Activated CD4-positive, alpha-beta T cell treated with anti-CD3 and anti-CD28 coated beads, Interleukin-2, amount 10 ng/mL, durations not matched to agents 24 days and 14 days (primary cell): ENCODE measurements around the gene NT5M. TPM values are rescaled to one million over a fixed set of nuclear protein-coding genes. Genes with fewer than 3 reads are reported as not detected.

Source experiments
- DNase-seq: peaks from one replicate; pipeline ENCODE4 v3.0.0; 2022
- H3K27ac Mint-ChIP-seq: one replicate; pipeline ENCODE4 v1.8.0; 2022; ENCODE audit warnings: mild to moderate bottlenecking, mixed read lengths
- H3K27me3 Mint-ChIP-seq: one replicate; pipeline ENCODE4 v1.8.0; 2022; ENCODE audit warnings: mixed read lengths
- H3K36me3 Mint-ChIP-seq: one replicate; pipeline ENCODE4 v1.8.0; 2022; ENCODE audit warnings: low read depth, mild to moderate bottlenecking, mixed read lengths
- H3K4me1 Mint-ChIP-seq: one replicate; pipeline ENCODE4 v1.8.0; 2021; ENCODE audit warnings: mixed read lengths
- H3K4me3 Mint-ChIP-seq: one replicate; pipeline ENCODE4 v1.8.0; 2022; ENCODE audit warnings: mild to moderate bottlenecking, moderate library complexity, mixed read lengths
- H3K9me3 Mint-ChIP-seq: one replicate; pipeline ENCODE4 v1.8.0; 2021; ENCODE audit warnings: mixed read lengths
- intact Hi-C: fragments of 100-400 bp; cut with micrococcal nuclease; formaldehyde crosslinking; loops from one replicate; pipeline ENCODE4 v1.15.1; 2023
- total RNA-seq: library from RNA; stranded (reverse); gene quantifications from 2 replicates; pipeline ENCODE4 v1.2.3, GENCODE V29; 2022

NT5M gene
- total RNA-seq, 1 donor from 2014 or later = 7.1 TPM

DNA sequence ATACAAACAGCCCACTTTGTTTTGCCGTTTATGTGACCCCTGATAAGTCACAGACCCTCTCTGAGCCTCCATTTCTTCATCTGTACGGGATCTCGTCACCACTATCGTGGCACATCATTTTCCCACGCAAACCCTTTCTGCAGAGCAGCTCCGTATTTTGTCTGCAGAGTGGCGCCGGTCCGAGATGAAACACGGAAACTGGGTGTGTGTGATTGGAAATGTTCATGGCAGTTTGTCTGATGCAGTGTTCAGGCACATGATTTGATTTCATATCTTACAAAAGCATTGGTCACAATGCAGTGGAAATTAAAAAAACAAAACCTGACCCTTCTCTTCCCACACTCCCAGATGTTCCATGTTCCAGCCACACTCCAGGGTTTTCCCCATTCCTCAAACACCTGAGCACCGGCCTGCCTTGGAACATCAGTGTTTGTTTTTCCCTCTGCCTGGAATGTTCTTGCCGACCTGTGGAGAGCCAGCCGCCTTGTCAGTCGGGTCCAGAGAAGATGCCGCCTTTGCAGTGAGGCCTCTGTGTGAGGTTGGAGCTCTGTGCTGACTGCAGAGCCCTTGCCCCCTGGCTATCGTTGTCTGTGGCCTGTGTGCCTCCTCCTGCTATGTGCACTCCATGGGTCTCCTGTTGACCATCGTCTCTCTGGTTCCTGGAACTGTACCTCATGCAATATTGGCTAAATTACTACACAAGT is 39.2 kb downstream of the NT5M start:
- no peaks in the 10 kb centered on the region for H3K4me1 Mint-ChIP-seq
- H3K36me3 Mint-ChIP-seq = no peaks in the 10 kb centered on the region
- no peak overlapping the region for H3K4me3 Mint-ChIP-seq
- H3K27ac Mint-ChIP-seq = no peak overlapping the region
- DNase-seq = no peak
- no peaks in the 10 kb centered on the region for H3K9me3 Mint-ChIP-seq
- intact Hi-C loops = no loop called here
- H3K27me3 Mint-ChIP-seq = no peaks in the 10 kb centered on the region

- DNase-seq = no peak
- Mint-ChIP-seq H3K4me1 (no peaks in the 10 kb centered on the region), H3K36me3 (no peaks in the 10 kb centered on the region), H3K9me3 (no peaks in the 10 kb centered on the region), H3K27ac (no peak overlapping the region), H3K27me3 (no peaks in the 10 kb centered on the region), H3K4me3 (no peak overlapping the region)
- intact Hi-C loops = no loop called here
Observed at GRCh38 chr17:17343160-17343735, 40.1 kb downstream of the NT5M start.

- intact Hi-C loops = no loop called here
- Mint-ChIP-seq H3K27me3 (no peaks in the 10 kb centered on the region), H3K4me1 (no peaks in the 10 kb centered on the region), H3K27ac (no peak overlapping the region), H3K9me3 (no peaks in the 10 kb centered on the region), H3K36me3 (no peaks in the 10 kb centered on the region), H3K4me3 (no peak overlapping the region)
- no peak for DNase-seq
Observed at GRCh38 chr17:17343896-17344506, 40.8 kb downstream of the NT5M start.

DNA sequence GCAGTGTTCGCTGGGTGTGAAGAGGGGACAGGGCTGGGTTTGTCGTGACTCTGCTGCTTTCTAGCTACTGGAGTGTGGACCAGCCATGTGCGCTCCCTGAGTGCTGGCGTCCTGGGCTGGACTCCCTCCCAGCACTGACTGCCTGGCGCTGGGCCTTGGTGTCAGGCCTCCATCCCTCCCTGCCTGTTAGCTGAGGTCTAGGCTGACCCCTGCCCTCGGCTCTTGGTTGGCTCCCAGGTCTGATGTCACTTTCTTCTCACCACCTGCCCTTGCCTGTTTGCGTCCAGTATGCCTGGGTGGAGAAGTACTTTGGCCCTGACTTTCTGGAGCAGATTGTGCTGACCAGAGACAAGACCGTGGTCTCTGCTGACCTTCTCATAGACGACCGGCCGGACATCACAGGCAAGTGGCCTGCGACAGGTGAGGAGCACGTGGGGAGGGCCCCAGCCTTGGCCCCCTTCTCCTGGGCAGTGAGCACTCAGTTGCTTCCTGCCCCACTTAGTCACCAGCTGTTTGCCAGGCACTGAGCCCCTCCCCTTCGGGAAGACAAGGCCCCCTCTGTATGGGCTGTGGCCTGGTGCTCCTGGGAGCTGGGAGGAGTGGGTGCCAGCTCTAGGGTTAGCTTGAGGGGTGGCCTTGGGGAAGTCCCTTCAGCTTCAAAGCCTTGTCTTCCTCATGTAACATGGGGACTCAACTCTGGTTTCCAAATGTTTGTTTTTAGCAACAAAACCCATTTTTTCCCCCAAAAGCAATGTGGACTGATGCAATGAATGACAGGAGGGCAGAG is 41.5 kb downstream of the NT5M start:
- Mint-ChIP-seq H3K4me1 (no peaks in the 10 kb centered on the region), H3K4me3 (no peak overlapping the region)
- intact Hi-C loops = no loop called here

GRCh38 chr17:17345294-17345597 is 42.1 kb downstream of the NT5M start:
- Mint-ChIP-seq H3K4me3 (no peak overlapping the region), H3K27ac (no peak overlapping the region), H3K36me3 (no peaks in the 10 kb centered on the region), H3K9me3 (no peaks in the 10 kb centered on the region), H3K27me3 (no peaks in the 10 kb centered on the region), H3K4me1 (no peaks in the 10 kb centered on the region)
- intact Hi-C loops = no loop called here
- no peak for DNase-seq

More for the DNA sequence above, 41.5 kb downstream of the NT5M start:
- DNase-seq = no peak
- Mint-ChIP-seq H3K27ac (no peak overlapping the region), H3K9me3 (no peaks in the 10 kb centered on the region), H3K27me3 (no peaks in the 10 kb centered on the region), H3K36me3 (no peaks in the 10 kb centered on the region)

DNA sequence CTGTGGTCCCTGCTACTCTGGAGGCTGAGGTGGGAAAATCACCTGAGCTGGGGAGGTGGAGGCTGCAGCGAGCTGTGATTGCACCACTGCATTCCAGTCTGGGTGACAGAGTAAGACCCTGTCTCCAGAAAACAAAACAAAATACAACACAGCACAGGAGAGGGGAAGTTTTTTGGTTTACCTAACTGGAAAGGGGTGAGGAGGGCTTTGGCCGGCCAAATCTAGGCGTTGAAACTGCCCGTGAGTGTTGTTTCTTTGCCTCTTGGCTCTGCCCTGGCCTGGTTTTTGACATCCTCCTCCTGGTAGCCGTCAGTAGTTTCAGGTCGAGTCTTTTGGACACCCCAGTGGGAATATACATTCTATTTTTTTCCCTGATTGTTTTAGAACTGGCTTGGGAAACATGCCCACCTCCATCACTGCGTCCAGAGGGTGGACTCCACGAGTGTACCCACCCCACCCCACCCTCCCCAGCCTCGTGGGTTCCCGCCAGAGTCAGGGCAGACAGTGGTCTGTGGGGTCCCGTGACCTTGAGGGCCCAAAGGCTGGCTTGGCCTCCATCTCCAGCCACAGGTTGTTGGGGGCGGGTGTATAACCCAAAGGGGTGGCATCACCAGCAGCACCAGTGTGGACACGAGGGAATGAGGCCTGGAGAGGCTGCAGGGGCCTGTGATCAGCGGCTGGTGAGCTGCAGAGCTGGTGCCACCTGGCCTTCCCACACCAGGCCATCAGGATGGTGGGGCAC is 42.7 kb downstream of the NT5M start:
- H3K9me3 Mint-ChIP-seq = no peaks in the 10 kb centered on the region
- no peak for DNase-seq

DNA sequence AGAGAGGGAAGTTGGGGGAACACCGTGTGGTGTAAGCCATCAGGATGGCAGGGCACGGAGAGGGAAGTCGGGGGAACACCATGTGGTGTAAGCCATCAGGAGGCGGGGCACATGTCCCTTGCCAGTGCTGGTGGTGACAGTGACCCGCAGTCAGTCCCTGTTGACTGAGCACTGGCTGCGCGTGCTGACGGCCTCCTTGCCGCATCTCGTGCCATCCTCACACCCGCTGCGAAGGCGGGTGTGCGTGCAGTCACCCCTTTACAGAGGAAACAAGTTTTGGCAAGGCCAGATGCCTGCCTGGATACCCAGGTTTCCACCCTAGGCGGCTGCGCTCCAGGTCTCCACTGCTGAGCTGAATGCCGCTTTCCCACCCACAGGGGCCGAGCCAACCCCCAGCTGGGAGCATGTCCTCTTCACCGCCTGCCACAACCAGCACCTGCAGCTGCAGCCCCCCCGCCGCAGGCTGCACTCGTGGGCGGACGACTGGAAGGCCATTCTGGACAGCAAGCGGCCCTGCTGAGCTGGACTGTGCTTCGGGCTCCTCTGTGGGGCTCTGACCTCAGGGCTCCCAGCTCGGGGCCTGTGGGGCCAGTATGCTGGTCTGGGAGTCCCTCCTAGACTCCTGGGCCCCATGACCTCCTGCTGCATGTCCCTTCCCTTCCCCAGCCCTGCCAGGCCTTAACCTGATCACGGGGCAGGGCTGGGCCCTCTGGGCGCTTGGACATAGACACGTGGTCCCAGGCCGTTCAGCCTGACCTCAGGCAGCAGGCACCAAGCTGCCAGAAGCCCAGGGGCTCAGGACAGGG is 43.5 kb downstream of the NT5M start:
- no peak for DNase-seq
- no peaks in the 10 kb centered on the region for H3K36me3 Mint-ChIP-seq
- no peak overlapping the region for H3K4me3 Mint-ChIP-seq
- H3K27me3 Mint-ChIP-seq = no peaks in the 10 kb centered on the region
- H3K9me3 Mint-ChIP-seq = no peaks in the 10 kb centered on the region
- intact Hi-C loops = no loop called here
- H3K27ac Mint-ChIP-seq = no peak overlapping the region
- no peaks in the 10 kb centered on the region for H3K4me1 Mint-ChIP-seq

More for the DNA sequence above, 42.7 kb downstream of the NT5M start:
- H3K36me3 Mint-ChIP-seq = no peaks in the 10 kb centered on the region
- no peak overlapping the region for H3K27ac Mint-ChIP-seq
- intact Hi-C loops = no loop called here
- no peak overlapping the region for H3K4me3 Mint-ChIP-seq
- H3K4me1 Mint-ChIP-seq = no peaks in the 10 kb centered on the region
- no peaks in the 10 kb centered on the region for H3K27me3 Mint-ChIP-seq

GRCh38 chr17:17347234-17347955 is 44.2 kb downstream of the NT5M start:
- Mint-ChIP-seq H3K36me3 (no peaks in the 10 kb centered on the region), H3K4me3 (no peak overlapping the region), H3K9me3 (no peaks in the 10 kb centered on the region), H3K4me1 (no peaks in the 10 kb centered on the region), H3K27ac (no peak overlapping the region), H3K27me3 (no peaks in the 10 kb centered on the region)
- intact Hi-C loops = no loop called here
- no peak for DNase-seq

- no peaks in the 10 kb centered on the region for H3K36me3 Mint-ChIP-seq
- no peak overlapping the region for H3K4me3 Mint-ChIP-seq
- H3K9me3 Mint-ChIP-seq = no peaks in the 10 kb centered on the region
- intact Hi-C loops = no loop called here
- H3K4me1 Mint-ChIP-seq = no peaks in the 10 kb centered on the region
- no peak for DNase-seq
- no peak overlapping the region for H3K27ac Mint-ChIP-seq
- H3K27me3 Mint-ChIP-seq = no peaks in the 10 kb centered on the region
Observed at GRCh38 chr17:17347956-17348871, 45.0 kb downstream of the NT5M start.

- intact Hi-C loops = no loop called here
- H3K4me1 Mint-ChIP-seq = no peaks in the 10 kb centered on the region
- no peak overlapping the region for H3K4me3 Mint-ChIP-seq
- no peak overlapping the region for H3K27ac Mint-ChIP-seq
- no peaks in the 10 kb centered on the region for H3K27me3 Mint-ChIP-seq
- H3K36me3 Mint-ChIP-seq = no peaks in the 10 kb centered on the region
- no peak for DNase-seq
- no peaks in the 10 kb centered on the region for H3K9me3 Mint-ChIP-seq
Observed at GRCh38 chr17:17348872-17349723, 45.9 kb downstream of the NT5M start.

DNA sequence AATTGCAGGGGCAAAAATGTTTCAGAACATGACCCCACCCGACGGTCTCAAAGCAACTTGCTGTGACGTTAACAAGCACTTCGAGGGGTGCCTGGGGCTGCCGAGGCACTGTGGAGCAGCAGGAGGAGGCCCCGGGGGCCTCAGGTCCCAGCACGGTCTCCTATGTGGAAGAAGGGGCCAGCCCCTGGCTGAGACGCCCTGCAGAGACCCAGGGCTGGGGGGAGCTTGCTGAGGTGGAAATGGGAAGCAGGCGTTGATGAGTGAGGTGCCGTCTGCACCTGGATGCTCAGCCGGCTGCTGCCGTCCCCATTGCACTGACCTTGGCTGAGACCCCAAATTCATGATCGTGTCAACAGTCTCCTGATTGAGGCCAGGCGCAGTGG is 46.5 kb downstream of the NT5M start:
- no peaks in the 10 kb centered on the region for H3K36me3 Mint-ChIP-seq

More for the DNA sequence above, 46.5 kb downstream of the NT5M start:
- DNase-seq = no peak
- Mint-ChIP-seq H3K4me1 (no peaks in the 10 kb centered on the region), H3K9me3 (no peaks in the 10 kb centered on the region), H3K27me3 (no peaks in the 10 kb centered on the region), H3K27ac (no peak overlapping the region), H3K4me3 (no peak overlapping the region)
- intact Hi-C loops = no loop called here
